GM21390 (cell line): ENCODE data around the gene ITFG1.
"Not testable (repeated sequence)": the region's sequence is repeated elsewhere in the genome, so short reads cannot be mapped to it uniquely, and the experiment has no call there.

Experiments used
- ATAC-seq: cut with Tn5 transposase; IDR thresholded peaks from one replicate; pipeline ENCODE4 v1.9.1; 2021; ENCODE audit not compliant: unreplicated experiment

Gene ITFG1

DNA sequence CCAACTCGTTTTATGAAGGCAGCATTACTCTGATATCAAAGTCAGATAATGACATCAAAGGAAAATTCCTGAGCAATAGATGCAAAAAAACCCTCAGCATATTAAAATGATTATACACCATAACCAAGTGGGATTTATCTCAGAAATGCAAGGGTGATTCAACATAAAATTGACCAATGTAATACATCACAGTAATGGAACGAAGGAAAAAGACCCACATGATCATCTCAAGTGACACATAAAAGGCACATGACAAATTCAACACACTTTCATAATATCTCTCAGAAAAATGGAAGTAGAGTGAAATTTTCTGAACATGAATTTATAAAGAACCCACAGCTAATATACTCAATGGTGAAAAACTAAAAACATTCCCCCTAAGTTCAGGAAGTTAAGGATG, 118.8 kb downstream of the ITFG1 start:
- no peak for ATAC-seq

DNA sequence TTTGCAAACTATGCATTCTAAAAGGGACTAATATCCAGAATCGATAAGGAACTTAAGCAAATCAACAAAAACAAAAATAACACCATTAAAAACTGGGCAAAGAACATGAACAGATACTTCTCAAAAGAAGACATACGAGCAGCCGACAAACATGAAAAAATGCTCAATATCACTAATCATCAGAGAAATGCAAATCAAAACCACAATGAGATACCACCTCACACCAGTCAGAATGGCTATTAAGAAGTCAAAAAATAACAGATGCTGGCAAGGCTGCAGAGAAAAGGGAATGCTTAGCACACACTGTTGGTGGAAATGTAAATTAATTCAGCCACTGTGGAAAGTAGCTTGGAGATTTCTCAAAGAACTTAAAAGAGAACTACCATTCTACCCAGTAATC, 130.3 kb downstream of the ITFG1 start:
- not testable (repeated sequence) for ATAC-seq

DNA sequence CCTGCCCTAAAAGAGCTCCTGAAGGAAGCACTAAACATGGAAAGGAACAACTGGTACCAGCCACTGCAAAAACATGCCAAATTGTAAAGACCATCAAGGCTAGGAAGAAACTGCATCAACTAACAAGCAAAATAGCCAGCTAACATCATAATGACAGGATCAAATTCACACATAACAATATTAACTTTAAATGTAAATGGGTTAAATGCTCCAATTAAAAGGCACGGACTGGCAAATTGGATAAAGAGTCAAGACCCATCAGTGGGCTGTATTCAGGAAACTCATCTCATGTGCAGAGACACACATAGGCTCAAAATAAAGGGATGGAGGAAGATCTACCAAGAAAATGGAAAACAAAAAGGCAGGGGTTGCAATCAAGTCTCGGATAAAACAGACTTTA, 136.6 kb downstream of the ITFG1 start:
- not testable (repeated sequence) for ATAC-seq

DNA sequence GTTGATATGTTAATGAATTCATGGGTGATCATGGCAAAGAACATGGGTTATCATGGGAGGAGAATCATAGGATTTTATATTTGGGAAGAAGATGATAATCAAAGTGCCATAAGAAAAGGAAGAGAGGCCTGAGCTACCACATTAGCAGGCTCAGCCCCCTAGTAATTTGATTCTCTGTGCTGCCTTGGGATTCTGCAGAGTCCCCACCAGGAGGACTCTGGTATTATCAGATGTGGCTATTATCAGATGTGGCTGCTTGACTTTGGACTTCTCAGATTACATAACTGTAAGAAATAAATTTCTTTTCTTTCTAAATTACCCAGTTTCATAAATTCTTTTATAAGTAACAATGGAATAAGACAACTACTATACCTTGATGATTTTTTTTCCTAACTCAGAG, 137.6 kb downstream of the ITFG1 start:
- ATAC-seq, result no peak

DNA sequence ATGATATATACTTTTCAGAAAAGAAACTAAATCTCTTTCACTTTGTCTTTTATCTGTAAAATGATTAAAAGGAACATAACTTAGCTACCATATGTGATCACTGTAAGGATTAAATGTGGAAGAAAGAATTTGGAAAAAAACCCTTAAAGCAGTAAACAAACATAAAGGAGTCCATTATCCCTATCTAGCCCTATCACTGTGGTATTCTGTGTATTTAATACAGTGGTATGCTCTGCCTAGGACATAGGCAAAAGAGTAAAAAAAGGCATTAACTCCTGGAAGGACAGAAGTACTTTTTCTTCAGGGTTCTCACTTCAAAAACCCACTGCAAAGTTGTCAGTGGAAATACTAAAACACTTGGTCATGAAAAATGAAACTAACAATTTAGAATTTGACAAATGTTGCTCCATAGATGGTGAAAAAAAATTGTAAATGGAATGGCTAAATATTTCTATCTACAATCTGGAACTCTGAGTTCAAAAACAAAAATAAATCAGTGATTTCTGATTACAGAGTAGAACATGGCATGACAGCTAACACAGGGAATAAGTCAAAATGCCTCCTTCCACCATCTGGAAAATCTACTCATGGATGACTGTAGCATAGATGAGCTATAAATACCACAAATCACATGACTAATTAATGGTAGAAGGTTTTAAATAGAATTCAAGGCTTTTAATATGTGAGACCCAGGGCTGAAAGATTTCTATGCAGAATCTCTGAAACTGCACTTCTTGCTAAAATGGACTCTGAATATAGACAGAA, 140.1 kb downstream of the ITFG1 start:
- no peak for ATAC-seq

DNA sequence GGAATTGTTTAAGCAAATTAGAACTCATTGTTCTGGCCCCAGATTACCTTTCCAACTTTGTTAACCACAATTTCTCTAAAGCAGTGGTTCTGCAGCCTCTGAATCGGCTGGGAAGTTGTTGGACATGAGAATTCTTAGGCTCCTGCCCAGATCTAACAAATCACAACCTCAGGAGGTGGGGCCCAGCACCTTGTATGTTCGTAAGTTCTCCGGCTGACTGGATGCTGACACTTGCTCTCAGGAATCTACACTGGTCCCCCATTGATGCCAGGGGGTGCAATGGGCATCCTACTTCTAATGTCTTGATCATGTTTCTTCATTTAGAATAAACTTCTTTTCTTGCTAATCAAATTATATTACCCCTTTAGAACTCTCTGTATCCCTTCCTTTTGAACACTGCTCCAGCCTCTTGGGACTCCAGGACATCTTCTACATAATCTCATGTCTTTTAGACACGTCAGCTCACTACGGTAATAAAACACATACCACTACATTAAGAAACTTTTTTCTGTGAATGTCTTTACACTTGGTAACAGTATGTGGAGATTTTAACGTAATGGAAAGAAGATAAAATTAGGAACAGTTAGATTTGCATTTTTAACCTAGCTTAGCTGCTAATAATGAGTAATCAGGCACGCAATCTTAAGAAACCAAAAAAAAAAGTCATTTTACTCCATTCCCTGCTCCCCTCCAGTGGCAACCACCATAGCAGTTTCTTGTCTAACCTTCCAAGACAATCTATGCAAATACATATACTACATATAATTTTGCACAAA, 143.2 kb downstream of the ITFG1 start:
- no peak for ATAC-seq

DNA sequence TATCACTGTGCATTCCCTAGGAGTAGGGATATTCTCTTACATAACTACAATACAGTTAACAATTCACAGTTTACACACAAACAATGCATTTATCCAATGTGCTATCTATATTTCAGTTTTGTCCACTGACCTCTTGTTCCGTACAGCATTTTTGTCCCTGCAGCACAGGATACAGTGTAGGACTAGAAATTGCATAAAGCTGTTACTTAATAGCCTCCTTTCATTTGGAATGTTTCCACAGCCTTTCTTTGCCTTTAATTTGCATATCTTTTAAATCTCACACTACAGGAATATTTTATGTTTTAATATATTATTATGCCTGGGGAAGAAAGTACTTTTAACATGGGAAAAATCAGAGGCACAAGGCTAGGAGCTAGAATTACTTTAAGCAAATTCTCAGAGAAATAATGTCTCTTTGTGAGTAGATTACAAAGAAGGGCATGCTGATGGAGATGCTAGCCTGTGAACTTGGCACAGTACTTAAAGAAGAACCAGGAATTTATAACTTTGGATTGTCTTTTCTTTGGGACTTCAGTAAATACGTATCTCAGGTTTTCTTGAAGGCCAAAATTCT, 144.3 kb downstream of the ITFG1 start:
- ATAC-seq, result no peak

DNA sequence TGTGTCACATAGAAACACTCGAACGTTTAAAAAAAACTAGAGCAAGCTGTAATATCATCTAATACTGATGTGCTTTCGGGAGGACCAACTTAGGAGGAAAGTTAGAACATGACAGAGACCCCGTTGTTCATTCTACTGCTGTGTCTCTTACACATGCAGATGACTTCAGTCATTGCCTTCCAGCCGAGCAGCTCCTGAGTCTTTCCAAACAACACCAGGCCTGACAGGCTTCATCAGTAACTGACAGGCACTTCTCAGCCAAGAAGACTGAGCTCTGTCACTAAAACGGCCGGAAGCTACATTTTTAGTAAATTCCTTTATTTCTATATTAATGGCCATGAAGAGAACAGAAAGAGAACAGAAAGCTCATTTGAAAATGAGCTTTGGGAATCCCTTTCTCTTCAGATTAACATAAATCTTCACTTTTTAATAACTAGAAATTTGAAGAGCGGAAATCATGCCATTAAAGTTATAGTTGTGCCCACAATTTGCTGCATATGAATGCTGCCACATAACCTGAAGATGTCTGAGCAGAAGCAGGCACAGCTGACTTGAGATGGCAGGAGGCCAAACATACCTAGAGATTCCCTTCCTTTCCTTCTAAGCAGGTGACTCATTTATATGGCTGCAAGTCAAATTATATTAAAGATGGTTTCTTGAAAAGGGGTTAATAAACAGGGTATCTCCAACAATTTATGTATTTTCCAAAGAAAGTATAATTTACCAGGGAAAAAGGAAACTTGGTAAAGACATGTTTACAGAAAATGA, 148.9 kb downstream of the ITFG1 start:
- no peak for ATAC-seq

DNA sequence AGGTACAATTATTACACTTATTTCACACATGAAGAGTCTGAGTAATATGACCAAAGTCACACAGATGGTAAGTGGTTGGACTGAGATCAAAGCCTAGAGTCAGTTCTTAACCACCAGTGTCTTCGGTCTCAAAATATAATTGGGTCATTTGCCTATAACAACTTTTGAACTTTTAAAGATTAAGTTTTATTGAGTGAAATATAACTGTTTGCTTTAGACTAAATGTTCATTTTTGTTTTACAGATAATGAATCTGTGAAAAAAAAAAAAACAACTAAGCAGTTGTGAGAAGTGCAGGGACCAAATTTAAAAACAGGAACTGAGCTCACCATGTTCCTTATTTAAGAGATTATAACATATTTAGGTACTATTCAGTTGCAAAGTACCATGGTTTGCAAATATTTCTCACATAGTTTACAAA, 150.1 kb downstream of the ITFG1 start:
- ATAC-seq, result peak; percentile 61

DNA sequence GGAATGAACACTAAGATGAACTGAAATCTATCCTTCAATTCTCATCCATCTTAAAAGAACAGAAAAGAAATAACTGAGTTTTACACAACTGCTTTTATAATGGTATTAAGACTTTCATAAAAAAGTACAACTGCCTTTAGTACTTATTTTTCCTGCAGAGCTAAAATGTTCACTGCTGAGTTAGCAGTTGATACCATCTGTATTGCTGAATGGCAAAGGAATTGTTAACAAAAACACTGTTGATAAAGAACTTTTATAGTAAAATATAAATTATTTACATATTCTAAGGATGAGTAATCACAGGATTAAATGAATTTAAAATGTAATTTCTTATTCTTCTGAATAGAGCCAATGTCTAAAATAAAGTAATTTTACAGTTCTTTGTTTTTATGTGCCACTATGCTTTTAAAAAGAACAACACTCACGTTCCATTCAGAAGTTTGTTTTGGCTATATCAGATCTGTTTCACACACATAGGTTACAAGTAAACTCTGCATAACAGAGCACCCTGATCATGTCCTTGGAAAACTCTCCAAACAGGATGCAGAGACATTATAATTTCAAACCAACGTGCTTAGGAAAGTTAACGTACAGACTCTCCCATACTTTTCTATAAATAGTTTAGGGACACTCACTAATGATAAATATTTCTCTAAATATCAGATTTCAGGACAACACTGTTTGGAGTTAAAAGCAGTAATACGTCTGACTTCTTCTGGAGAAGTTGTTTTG, 151.1 kb downstream of the ITFG1 start:
- no peak for ATAC-seq

DNA sequence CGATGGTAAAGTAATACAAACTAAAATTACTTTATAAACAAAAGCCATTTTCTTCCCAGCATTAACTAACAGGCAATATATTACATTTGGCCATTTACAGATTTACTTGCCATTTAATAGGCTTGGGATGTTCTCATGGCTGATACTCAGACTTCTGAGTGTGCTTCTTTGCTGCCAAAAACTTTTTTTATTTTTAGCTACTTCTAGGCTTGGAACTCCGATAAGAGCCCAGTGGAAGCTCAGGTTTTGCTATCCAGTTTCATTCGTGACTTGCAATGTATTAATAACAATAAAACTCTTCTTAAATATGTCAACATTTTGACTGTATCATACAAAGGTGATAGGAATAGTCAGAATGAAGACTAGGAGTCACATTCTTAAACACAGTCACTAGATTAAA, 152.3 kb downstream of the ITFG1 start:
- ATAC-seq, result no peak

DNA sequence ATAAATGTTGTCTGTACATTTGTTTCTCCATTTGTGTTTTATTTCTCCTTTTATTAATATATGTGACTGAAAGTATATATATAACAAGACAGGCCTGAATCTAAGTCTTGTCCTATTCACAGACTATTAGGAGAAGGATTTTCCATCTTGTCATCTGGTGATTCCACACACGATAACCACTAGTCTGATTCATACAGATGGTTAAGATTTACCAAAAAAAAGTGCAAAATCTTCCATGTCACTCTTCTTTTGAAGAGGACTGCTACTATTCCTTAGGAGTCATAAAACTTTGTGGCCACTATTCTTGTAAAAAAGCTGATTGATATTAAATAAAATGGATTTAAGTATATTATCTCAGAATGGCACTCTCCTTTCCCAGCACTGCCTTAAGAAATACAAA, 156.3 kb downstream of the ITFG1 start:
- ATAC-seq, result no peak

DNA sequence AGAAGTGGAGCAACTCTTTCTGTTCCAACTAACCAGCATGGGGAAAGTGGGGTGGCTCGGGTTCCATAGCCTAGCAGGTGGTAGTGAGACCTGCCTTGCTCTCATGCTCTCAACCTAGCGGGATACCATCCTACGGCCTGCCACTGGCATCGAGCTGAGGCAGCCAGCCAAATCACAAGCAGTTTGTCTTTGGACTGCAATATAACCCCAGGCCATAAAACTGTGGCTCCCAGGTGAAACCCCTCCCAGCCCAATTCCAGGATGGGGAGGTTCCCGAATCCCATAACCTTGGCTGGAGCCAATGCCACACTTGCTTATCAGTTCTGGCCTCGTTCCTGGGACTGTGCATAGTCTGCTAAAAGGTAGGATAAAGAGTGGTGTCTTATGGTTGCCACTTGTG, 161.3 kb downstream of the ITFG1 start:
- no peak for ATAC-seq

DNA sequence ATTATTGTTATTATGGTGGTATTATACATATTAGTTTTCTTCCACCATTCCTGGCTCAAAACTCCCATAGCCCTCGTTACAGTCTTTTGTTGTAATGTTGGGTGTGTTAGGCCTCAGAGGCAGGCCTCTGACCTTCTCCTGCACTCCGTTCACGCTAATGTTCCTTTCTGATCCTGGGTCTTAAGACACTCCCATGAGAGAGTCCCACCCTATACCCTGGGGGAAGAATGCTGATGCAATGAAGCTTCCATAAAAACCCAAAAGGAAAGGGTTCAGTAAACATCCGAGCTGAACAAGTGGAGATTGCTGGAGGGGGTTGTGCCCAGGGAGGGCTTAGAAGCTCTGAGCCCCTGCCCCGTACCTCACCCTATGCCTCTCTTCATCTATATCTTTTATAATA, 175.9 kb downstream of the ITFG1 start:
- no peak for ATAC-seq

DNA sequence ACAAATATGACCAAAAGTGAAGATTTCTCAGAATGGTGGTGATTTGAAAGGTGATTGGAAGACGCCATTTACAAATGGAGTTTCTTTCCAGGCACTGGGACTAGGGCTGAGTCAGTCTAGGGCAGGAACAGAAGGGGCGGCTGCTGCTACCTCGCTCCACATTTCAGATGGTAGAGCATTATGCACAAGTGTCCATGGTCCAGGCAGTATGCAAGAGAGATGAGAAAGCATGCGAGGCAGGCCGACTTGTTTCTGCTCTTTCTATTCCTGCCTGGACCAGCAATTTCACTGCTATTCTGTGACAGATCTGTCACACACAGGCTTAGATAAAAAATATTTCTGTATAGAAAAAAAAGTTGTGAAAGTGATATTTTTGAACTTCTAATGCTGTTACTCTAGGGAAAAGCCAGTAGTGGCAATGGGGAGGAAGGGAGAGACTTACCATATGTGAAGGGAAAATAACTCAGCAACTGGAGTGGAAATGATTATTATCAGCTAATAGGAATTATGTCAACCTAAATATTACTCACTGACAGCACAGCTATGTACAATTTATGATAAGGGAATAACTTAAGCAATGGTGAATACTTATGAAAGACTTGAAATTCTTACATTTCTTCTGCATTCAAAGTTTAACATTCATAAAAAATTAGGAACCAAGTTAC, 182.4 kb downstream of the ITFG1 start:
- no peak for ATAC-seq

DNA sequence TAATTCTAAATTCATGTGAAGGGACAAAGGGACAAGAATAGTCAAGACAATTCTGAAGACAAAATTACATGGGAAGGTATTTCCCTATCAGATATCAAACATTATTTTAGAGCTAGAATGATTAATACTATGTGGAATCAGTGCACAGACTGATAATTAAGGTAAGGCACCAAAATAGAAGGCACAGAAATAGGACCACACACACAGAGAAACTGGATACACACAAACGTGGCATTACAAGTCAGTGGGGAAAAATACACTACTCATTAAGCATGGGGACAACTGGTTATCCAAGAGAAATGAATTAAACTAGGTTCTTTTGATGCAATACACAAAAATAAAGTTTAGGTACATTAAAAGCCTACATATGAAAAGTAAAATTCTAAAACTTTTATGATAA, 184.3 kb downstream of the ITFG1 start:
- ATAC-seq, result no peak

DNA sequence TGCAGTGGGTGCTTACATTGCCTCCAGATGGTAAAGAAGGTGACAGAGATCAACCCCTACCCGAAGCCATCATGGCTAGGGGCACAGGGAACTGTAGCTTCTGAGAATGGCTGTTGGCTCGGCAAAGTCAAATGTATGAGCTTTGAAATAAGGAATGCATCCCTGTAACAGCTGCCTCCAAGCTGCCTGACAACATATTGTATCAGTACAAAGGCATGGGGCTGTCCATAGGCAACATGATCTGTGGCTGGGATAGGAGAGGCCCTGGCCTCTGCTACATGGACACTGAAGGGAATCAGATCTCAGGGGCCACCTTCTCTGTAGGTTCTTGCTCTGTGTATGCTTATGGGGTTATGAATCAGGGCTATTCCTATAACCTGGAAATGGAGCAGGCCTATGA, 197.9 kb downstream of the ITFG1 start:
- ATAC-seq, result no peak

DNA sequence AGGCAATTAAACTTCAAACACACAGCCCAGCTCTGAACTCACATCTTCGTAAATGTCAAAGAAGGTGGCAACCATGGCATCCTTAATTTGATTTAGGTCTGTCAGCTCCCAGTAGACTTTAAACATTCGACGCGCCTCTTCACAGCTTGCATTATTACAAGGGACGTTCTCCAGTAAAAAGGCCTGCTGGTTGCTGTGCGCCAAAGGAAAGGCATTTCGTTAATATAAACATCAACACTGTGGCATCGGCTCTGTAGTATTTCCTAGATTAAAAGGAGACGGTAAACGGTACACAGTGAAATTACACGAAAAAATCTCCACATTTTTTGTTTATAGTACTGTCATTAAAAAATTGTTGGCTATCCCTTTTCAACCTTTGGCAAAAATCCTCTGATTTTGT, 200.4 kb downstream of the ITFG1 start:
- no peak for ATAC-seq

DNA sequence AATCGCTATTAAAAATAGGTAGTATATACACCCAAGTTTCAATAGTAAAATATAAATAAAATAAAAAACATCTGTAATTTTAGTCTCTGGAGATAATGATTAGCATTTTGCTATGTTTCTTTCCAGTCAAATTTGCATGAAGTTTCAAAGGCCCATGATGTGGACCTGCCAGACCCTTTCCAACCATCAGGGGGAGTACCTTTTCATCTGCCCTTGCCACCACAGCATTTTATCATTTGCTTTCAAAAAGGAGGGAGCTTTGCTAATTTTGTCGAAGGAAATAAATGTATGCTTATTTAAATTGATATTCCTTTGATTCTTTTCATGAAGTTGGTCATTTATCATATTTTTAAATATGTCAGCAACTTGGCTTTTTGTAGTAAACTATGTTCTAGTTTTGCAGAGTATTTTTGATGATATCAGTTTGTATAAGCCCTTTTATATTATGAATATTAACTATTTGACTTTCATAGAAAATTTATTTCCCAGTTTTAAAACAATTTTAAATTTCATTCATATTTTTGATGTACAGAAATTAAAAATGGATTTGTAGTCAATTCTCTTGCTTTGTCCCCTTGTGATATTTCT, 201.9 kb downstream of the ITFG1 start:
- no peak for ATAC-seq

DNA sequence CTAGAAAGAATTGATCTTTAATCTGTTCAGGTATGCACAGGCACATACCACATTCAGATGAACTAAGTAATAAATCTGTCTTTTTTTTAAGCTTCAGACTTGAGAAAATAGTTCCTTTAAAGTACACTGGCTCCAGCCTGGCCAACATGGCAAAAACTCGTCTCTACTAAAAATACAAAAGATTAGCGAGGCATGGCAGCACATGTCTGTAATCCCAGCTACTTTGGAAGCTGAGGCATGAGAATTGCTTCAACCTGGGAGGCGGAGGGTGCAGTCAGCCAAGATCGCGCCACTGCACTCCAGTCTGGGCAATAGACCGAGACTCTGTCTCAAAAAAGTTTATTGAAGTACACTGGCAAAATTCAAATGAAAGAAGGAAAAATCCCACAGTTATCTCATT, 206.1 kb downstream of the ITFG1 start:
- ATAC-seq, result no peak
